ENCODE measurements around the gene RABEP1. TPM values are rescaled to one million over a fixed set of nuclear protein-coding genes. Genes with fewer than 3 reads are reported as not detected.

RABEP1 gene
- total and polyA plus RNA-seq, 3 donors from 2014 or later: 23.2 to 47.4 (median 33.1) TPM

- intact Hi-C loops (cut with DNase I; ENCODE audit: low total_unique reads): no loop called here
- no peak overlapping the region for H3K4me3 ChIP-seq
- H3K4me1 ChIP-seq: peaks cover 4% of the 10 kb centered on the region
- 83 to 90% methylated on average over 4 of the region's 4 CpGs for WGBS, 2 donors
- H3K27me3 ChIP-seq: no peaks in the 10 kb centered on the region
- H3K36me3 ChIP-seq (ENCODE audit: low read depth, missing control alignments): no peaks in the 10 kb centered on the region
- TF ChIP-seq POLR2A (IDR thresholded peaks at IDR 0.05): no peak
- TF ChIP-seq CTCF (IDR thresholded peaks at IDR 0.05): no peak
- no peak for DNase-seq
- H3K9me3 ChIP-seq: no peaks in the 10 kb centered on the region
- no peak overlapping the region for H3K27ac ChIP-seq
Measured at GRCh38 chr17:5413682-5414081, 131.6 kb downstream of the RABEP1 start.

GRCh38 chr17:5416901-5417300, 134.8 kb downstream of the RABEP1 start:
- TF ChIP-seq CTCF (IDR thresholded peaks at IDR 0.05): no peak
- TF ChIP-seq POLR2A (IDR thresholded peaks at IDR 0.05): no peak
- intact Hi-C loops (cut with DNase I; ENCODE audit: low total_unique reads): no loop called here
- WGBS, 2 donors: 91 to 92% methylated on average over 2 of the region's 2 CpGs
- DNase-seq: no peak
- Histone ChIP-seq H3K27ac (no peak overlapping the region), H3K4me3 (no peak overlapping the region), H3K27me3 (no peaks in the 10 kb centered on the region), H3K4me1 (peaks cover 10% of the 10 kb centered on the region), H3K36me3 (ENCODE audit: low read depth, missing control alignments) (no peaks in the 10 kb centered on the region), H3K9me3 (no peaks in the 10 kb centered on the region)

GRCh38 chr17:5418858-5419355, 136.8 kb downstream of the RABEP1 start:
- H3K27me3 ChIP-seq: no peaks in the 10 kb centered on the region
- intact Hi-C loops (cut with DNase I; ENCODE audit: low total_unique reads): no loop called here
- H3K36me3 ChIP-seq (ENCODE audit: low read depth, missing control alignments): no peaks in the 10 kb centered on the region
- no peak for TF ChIP-seq POLR2A (IDR thresholded peaks at IDR 0.05)
- no peak for TF ChIP-seq CTCF (IDR thresholded peaks at IDR 0.05)
- H3K4me1 ChIP-seq: peaks cover 10% of the 10 kb centered on the region
- peak overlapping the region; percentile 88 to 91 for H3K27ac ChIP-seq
- no peaks in the 10 kb centered on the region for H3K9me3 ChIP-seq
- DNase-seq: peak; percentile 43
- peak overlapping the region; percentile 92 to 96 for H3K4me3 ChIP-seq
- WGBS, 2 donors: 0 to 2% methylated on average over 26 of the region's 26 CpGs

- no peaks in the 10 kb centered on the region for H3K36me3 ChIP-seq (ENCODE audit: low read depth, missing control alignments)
- WGBS, 2 donors: 0 to 1% methylated on average over 15 to 48 of the region's 49 CpGs
- TF ChIP-seq POLR2A (IDR thresholded peaks at IDR 0.05) (no peak), CTCF (IDR thresholded peaks at IDR 0.05) (peak in 1 of 3 experiments; percentile 7)
- intact Hi-C loops (cut with DNase I; ENCODE audit: low total_unique reads): no loop called here
- H3K4me3 ChIP-seq: peak within 1 kb of the TSS; percentile 92 to 96
- peak within 1 kb of the TSS; percentile 88 to 91 for H3K27ac ChIP-seq
- H3K27me3 ChIP-seq: no peaks in the 10 kb centered on the region
- H3K9me3 ChIP-seq: no peaks in the 10 kb centered on the region
- peaks cover 10% of the 10 kb centered on the region for H3K4me1 ChIP-seq
- DNase-seq: peak; percentile 98
Measured at GRCh38 chr17:5419356-5419958, 137.4 kb downstream of the RABEP1 start, which contains the start of gene NUP88. Gene NUP88, minus strand, starts transcription at chr17:5419662. Its CDS starts 12 bp downstream, at chr17:5419650.

All from testis (tissue), 3 donors.